GM12878 (cell line): ENCODE measurements around the gene ARID5B.

Experiments used
- CEBPB ChIP-seq, 2 experiments: fragments of 150-350 bp in 1 of 2; IDR thresholded peaks; 2 replicates each; pipeline ENCODE4 v1.6.1; 2012 to 2014; ENCODE audit warnings: low read depth in 2 of 2, low read length in 2 of 2, borderline replicate concordance in 1 of 2, inconsistent platforms in 1 of 2
- POLR2A ChIP-seq: IDR thresholded peaks from 2 replicates; pipeline ENCODE4 v1.6.1; 2011; ENCODE audit warnings: low read depth, mild to moderate bottlenecking, low read length
- RAD21 ChIP-seq: IDR thresholded peaks from 2 replicates; pipeline ENCODE4 v1.6.1; 2011; ENCODE audit warnings: mild to moderate bottlenecking, low read depth, low read length, moderate library complexity; ENCODE audit not compliant: insufficient read depth
- SMAD1 ChIP-seq: fragments of 450-650 bp; IDR thresholded peaks from 2 replicates; pipeline ENCODE4 v1.6.1; 2018; ENCODE audit warnings: mild to moderate bottlenecking, low read depth; ENCODE audit not compliant: partially characterized antibody
- TAF1 ChIP-seq: IDR thresholded peaks from 2 replicates; pipeline ENCODE4 v1.6.1; 2011; ENCODE audit warnings: mild to moderate bottlenecking, low read depth, low read length, borderline replicate concordance
- ZNF207 ChIP-seq: fragments of 450-650 bp; IDR thresholded peaks from 2 replicates; pipeline ENCODE4 v1.6.1; 2014; ENCODE audit warnings: antibody characterized with exemption, mild to moderate bottlenecking, borderline replicate concordance
- TF ChIP-seq, protein P1 (sequence below), 3 experiments: IDR thresholded peaks in 2 of 3; conservative IDR thresholded peaks in 1 of 3; 2 replicates each; pipeline ENCODE4 v1.5.1; 2011; ENCODE audit warnings: low read depth in 3 of 3, low read length in 3 of 3, mild to moderate bottlenecking in 3 of 3, control low read depth in 2 of 3, moderate library complexity in 2 of 3, inconsistent platforms in 1 of 3, mixed read lengths in 1 of 3; ENCODE audit not compliant: control insufficient read depth in 2 of 3, insufficient read depth in 1 of 3; ENCODE audit errors: extremely low read depth in 1 of 3
- TF ChIP-seq, protein P2 (sequence below): fragments of 450-650 bp; formaldehyde crosslinking; IDR thresholded peaks from 2 replicates; pipeline ENCODE4 v1.4.0; 2020; ENCODE audit warnings: mild to moderate bottlenecking, moderate library complexity
- TF ChIP-seq, protein P3 (sequence below): IDR thresholded peaks from 2 replicates; pipeline ENCODE4 v1.6.1; 2012; ENCODE audit warnings: low read depth, low read length, improper control_type of control experiment

DNA sequence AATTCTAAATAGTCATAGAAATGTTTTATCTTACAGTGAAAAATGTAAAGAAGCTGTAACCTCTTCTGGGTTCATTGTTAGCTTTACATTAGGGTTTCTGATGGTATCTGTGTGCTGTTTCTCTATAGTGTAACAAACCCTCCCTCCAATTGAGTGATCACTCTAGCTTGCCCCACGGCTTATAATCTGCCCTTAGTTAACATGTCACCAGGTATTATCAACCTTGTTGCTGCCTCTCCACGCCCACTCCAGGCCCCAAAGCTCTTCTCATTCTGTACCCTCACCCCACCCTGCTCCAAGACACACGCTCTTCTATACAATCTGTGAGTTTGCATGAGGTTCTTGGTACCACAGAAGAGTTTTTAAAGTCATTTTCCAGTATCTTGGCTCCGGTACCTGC, 139.4 kb downstream of the ARID5B start:
- TF ChIP-seq, protein P1, sequence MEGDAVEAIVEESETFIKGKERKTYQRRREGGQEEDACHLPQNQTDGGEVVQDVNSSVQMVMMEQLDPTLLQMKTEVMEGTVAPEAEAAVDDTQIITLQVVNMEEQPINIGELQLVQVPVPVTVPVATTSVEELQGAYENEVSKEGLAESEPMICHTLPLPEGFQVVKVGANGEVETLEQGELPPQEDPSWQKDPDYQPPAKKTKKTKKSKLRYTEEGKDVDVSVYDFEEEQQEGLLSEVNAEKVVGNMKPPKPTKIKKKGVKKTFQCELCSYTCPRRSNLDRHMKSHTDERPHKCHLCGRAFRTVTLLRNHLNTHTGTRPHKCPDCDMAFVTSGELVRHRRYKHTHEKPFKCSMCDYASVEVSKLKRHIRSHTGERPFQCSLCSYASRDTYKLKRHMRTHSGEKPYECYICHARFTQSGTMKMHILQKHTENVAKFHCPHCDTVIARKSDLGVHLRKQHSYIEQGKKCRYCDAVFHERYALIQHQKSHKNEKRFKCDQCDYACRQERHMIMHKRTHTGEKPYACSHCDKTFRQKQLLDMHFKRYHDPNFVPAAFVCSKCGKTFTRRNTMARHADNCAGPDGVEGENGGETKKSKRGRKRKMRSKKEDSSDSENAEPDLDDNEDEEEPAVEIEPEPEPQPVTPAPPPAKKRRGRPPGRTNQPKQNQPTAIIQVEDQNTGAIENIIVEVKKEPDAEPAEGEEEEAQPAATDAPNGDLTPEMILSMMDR (IDR thresholded peaks at IDR 0.05 in 2 of 3, conservative IDR thresholded peaks at IDR 0.05 in 1 of 3; ENCODE audit: control insufficient read depth in 2 of 3, extremely low read depth in 1 of 3, insufficient read depth in 1 of 3, low read depth in 3 of 3, low read length in 3 of 3), result no peak
- no peak for TF ChIP-seq SMAD1
- TF ChIP-seq POLR2A, result no peak
- TF ChIP-seq, protein P2, sequence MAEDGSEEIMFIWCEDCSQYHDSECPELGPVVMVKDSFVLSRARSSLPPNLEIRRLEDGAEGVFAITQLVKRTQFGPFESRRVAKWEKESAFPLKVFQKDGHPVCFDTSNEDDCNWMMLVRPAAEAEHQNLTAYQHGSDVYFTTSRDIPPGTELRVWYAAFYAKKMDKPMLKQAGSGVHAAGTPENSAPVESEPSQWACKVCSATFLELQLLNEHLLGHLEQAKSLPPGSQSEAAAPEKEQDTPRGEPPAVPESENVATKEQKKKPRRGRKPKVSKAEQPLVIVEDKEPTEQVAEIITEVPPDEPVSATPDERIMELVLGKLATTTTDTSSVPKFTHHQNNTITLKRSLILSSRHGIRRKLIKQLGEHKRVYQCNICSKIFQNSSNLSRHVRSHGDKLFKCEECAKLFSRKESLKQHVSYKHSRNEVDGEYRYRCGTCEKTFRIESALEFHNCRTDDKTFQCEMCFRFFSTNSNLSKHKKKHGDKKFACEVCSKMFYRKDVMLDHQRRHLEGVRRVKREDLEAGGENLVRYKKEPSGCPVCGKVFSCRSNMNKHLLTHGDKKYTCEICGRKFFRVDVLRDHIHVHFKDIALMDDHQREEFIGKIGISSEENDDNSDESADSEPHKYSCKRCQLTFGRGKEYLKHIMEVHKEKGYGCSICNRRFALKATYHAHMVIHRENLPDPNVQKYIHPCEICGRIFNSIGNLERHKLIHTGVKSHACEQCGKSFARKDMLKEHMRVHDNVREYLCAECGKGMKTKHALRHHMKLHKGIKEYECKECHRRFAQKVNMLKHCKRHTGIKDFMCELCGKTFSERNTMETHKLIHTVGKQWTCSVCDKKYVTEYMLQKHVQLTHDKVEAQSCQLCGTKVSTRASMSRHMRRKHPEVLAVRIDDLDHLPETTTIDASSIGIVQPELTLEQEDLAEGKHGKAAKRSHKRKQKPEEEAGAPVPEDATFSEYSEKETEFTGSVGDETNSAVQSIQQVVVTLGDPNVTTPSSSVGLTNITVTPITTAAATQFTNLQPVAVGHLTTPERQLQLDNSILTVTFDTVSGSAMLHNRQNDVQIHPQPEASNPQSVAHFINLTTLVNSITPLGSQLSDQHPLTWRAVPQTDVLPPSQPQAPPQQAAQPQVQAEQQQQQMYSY (CRISPR knock-in tag), result no peak
- TF ChIP-seq CEBPB (IDR thresholded peaks at IDR 0.05; ENCODE audit: borderline replicate concordance in 1 of 2, low read depth in 2 of 2, low read length in 2 of 2), result no peak
- TF ChIP-seq, protein P3, sequence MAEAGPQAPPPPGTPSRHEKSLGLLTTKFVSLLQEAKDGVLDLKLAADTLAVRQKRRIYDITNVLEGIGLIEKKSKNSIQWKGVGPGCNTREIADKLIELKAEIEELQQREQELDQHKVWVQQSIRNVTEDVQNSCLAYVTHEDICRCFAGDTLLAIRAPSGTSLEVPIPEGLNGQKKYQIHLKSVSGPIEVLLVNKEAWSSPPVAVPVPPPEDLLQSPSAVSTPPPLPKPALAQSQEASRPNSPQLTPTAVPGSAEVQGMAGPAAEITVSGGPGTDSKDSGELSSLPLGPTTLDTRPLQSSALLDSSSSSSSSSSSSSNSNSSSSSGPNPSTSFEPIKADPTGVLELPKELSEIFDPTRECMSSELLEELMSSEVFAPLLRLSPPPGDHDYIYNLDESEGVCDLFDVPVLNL, result no peak
- no peak for TF ChIP-seq ZNF207
- TF ChIP-seq RAD21, result no peak
- no peak for TF ChIP-seq TAF1
